ENCODE results near the gene SNX32.

The SNX32 gene

GRCh38 chr11:65871811-65872548, 38.2 kb downstream of the SNX32 start:
- Mint-ChIP-seq H3K27ac (no peak overlapping the region), H3K36me3 (ENCODE audit: low read depth) (peaks cover 8% of the 10 kb centered on the region)

GRCh38 chr11:65872586-65873317, 39.0 kb downstream of the SNX32 start, which contains the start of gene EFEMP2:
Gene EFEMP2, minus strand, starts transcription at chr11:65872800. Its CDS starts 446 bp downstream, at chr11:65872354.
- H3K9me3 Mint-ChIP-seq: no peaks in the 10 kb centered on the region
- peaks cover 29% of the 10 kb centered on the region for H3K4me1 Mint-ChIP-seq (ENCODE audit: low read depth)
- H3K4me3 Mint-ChIP-seq: peak within 1 kb of the TSS; percentile 84

More at GRCh38 chr11:65871811-65872548, 38.2 kb downstream of the SNX32 start:
- Mint-ChIP-seq H3K4me3 (no peak overlapping the region), H3K27me3 (peaks cover 3% of the 10 kb centered on the region), H3K9me3 (no peaks in the 10 kb centered on the region), H3K4me1 (ENCODE audit: low read depth) (peaks cover 22% of the 10 kb centered on the region)

GRCh38 chr11:65873318-65874156, 39.8 kb downstream of the SNX32 start:
- Mint-ChIP-seq H3K36me3 (ENCODE audit: low read depth) (no peaks in the 10 kb centered on the region), H3K4me1 (ENCODE audit: low read depth) (peaks cover 35% of the 10 kb centered on the region), H3K27me3 (peaks cover 3% of the 10 kb centered on the region), H3K27ac (peak overlapping the region; percentile 92), H3K9me3 (no peaks in the 10 kb centered on the region), H3K4me3 (peak overlapping the region; percentile 84)

More at GRCh38 chr11:65872586-65873317, 39.0 kb downstream of the SNX32 start, which contains the start of gene EFEMP2:
- H3K27ac Mint-ChIP-seq: peak within 1 kb of the TSS; percentile 92
- H3K27me3 Mint-ChIP-seq: peaks cover 3% of the 10 kb centered on the region
- peaks cover under 1% of the 10 kb centered on the region for H3K36me3 Mint-ChIP-seq (ENCODE audit: low read depth)

GRCh38 chr11:65879617-65880016, 45.9 kb downstream of the SNX32 start, which contains the start of gene CTSW:
Gene CTSW, plus strand, starts transcription at chr11:65879837. Its CDS starts 18 bp downstream, at chr11:65879855.
- H3K4me1 Mint-ChIP-seq (ENCODE audit: low read depth): peaks cover 48% of the 10 kb centered on the region
- H3K4me3 Mint-ChIP-seq: peak within 1 kb of the TSS; percentile 84
- H3K27me3 Mint-ChIP-seq: no peaks in the 10 kb centered on the region

GRCh38 chr11:65880027-65880426, 46.3 kb downstream of the SNX32 start:
- Mint-ChIP-seq H3K27me3 (no peaks in the 10 kb centered on the region), H3K36me3 (ENCODE audit: low read depth) (peaks cover 23% of the 10 kb centered on the region), H3K9me3 (no peaks in the 10 kb centered on the region), H3K4me1 (ENCODE audit: low read depth) (peaks cover 52% of the 10 kb centered on the region), H3K4me3 (peak overlapping the region; percentile 84), H3K27ac (peak overlapping the region; percentile 94)

More at GRCh38 chr11:65879617-65880016, 45.9 kb downstream of the SNX32 start, which contains the start of gene CTSW:
- peaks cover 19% of the 10 kb centered on the region for H3K36me3 Mint-ChIP-seq (ENCODE audit: low read depth)
- no peaks in the 10 kb centered on the region for H3K9me3 Mint-ChIP-seq
- H3K27ac Mint-ChIP-seq: peak within 1 kb of the TSS; percentile 94

GRCh38 chr11:65880844-65881421, 47.2 kb downstream of the SNX32 start:
- Mint-ChIP-seq H3K36me3 (ENCODE audit: low read depth) (peaks cover 25% of the 10 kb centered on the region), H3K4me3 (peak overlapping the region; percentile 84), H3K9me3 (no peaks in the 10 kb centered on the region), H3K27me3 (no peaks in the 10 kb centered on the region), H3K27ac (peak overlapping the region; percentile 94), H3K4me1 (ENCODE audit: low read depth) (peaks cover 56% of the 10 kb centered on the region)

GRCh38 chr11:65882120-65883057, 48.6 kb downstream of the SNX32 start:
- peak overlapping the region; percentile 10 for H3K4me3 Mint-ChIP-seq

GRCh38 chr11:65883058-65883761, 49.4 kb downstream of the SNX32 start:
- H3K9me3 Mint-ChIP-seq: no peaks in the 10 kb centered on the region
- no peaks in the 10 kb centered on the region for H3K27me3 Mint-ChIP-seq
- no peak overlapping the region for H3K4me3 Mint-ChIP-seq
- peaks cover 32% of the 10 kb centered on the region for H3K36me3 Mint-ChIP-seq (ENCODE audit: low read depth)
- peaks cover 66% of the 10 kb centered on the region for H3K4me1 Mint-ChIP-seq (ENCODE audit: low read depth)
- H3K27ac Mint-ChIP-seq: no peak overlapping the region

More at GRCh38 chr11:65882120-65883057, 48.6 kb downstream of the SNX32 start:
- no peaks in the 10 kb centered on the region for H3K9me3 Mint-ChIP-seq
- H3K27ac Mint-ChIP-seq: peak overlapping the region; percentile 57
- no peaks in the 10 kb centered on the region for H3K27me3 Mint-ChIP-seq
- H3K36me3 Mint-ChIP-seq (ENCODE audit: low read depth): peaks cover 32% of the 10 kb centered on the region
- H3K4me1 Mint-ChIP-seq (ENCODE audit: low read depth): peaks cover 65% of the 10 kb centered on the region

- H3K4me3 Mint-ChIP-seq: no peak overlapping the region
- H3K27ac Mint-ChIP-seq: no peak overlapping the region
- H3K36me3 Mint-ChIP-seq (ENCODE audit: low read depth): peaks cover 32% of the 10 kb centered on the region
- H3K27me3 Mint-ChIP-seq: no peaks in the 10 kb centered on the region
- H3K4me1 Mint-ChIP-seq (ENCODE audit: low read depth): peaks cover 65% of the 10 kb centered on the region
- H3K9me3 Mint-ChIP-seq: no peaks in the 10 kb centered on the region
These were observed 50.3 kb downstream of the SNX32 start for GRCh38 chr11:65883786-65884715.

- Mint-ChIP-seq H3K36me3 (ENCODE audit: low read depth) (peaks cover 32% of the 10 kb centered on the region), H3K4me3 (no peak overlapping the region), H3K4me1 (ENCODE audit: low read depth) (peaks cover 65% of the 10 kb centered on the region), H3K9me3 (no peaks in the 10 kb centered on the region), H3K27me3 (no peaks in the 10 kb centered on the region), H3K27ac (no peak overlapping the region)
These were observed 50.9 kb downstream of the SNX32 start for GRCh38 chr11:65884716-65885092.

GRCh38 chr11:65885231-65885630, 51.5 kb downstream of the SNX32 start:
- Mint-ChIP-seq H3K4me3 (no peak overlapping the region), H3K4me1 (ENCODE audit: low read depth) (peaks cover 65% of the 10 kb centered on the region), H3K9me3 (no peaks in the 10 kb centered on the region), H3K36me3 (ENCODE audit: low read depth) (peaks cover 32% of the 10 kb centered on the region), H3K27ac (no peak overlapping the region), H3K27me3 (no peaks in the 10 kb centered on the region)
